HG03175 (cell line): Measurements from ENCODE around the gene L1TD1.
"Not testable (repeated sequence)": the region's sequence is repeated elsewhere in the genome, so short reads cannot be mapped to it uniquely, and the experiment has no call there.

Experiments used
- ATAC-seq: cut with Tn5 transposase; IDR thresholded peaks from one replicate; pipeline ENCODE4 v1.9.1; 2021; ENCODE audit warnings: mild to moderate bottlenecking, moderate library complexity; ENCODE audit not compliant: unreplicated experiment

L1TD1 gene, protein sequence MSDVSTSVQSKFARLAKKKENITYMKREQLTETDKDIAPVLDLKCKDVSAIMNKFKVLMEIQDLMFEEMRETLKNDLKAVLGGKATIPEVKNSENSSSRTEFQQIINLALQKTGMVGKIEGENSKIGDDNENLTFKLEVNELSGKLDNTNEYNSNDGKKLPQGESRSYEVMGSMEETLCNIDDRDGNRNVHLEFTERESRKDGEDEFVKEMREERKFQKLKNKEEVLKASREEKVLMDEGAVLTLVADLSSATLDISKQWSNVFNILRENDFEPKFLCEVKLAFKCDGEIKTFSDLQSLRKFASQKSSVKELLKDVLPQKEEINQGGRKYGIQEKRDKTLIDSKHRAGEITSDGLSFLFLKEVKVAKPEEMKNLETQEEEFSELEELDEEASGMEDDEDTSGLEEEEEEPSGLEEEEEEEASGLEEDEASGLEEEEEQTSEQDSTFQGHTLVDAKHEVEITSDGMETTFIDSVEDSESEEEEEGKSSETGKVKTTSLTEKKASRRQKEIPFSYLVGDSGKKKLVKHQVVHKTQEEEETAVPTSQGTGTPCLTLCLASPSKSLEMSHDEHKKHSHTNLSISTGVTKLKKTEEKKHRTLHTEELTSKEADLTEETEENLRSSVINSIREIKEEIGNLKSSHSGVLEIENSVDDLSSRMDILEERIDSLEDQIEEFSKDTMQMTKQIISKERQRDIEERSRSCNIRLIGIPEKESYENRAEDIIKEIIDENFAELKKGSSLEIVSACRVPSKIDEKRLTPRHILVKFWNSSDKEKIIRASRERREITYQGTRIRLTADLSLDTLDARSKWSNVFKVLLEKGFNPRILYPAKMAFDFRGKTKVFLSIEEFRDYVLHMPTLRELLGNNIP

GRCh38 chr1:62194651-62195544 lies at the start of gene L1TD1:
Gene L1TD1 (plus strand): TSS chr1:62194849. CDS start chr1:62206629, 11,780 bp downstream.
- no peak for ATAC-seq

DNA sequence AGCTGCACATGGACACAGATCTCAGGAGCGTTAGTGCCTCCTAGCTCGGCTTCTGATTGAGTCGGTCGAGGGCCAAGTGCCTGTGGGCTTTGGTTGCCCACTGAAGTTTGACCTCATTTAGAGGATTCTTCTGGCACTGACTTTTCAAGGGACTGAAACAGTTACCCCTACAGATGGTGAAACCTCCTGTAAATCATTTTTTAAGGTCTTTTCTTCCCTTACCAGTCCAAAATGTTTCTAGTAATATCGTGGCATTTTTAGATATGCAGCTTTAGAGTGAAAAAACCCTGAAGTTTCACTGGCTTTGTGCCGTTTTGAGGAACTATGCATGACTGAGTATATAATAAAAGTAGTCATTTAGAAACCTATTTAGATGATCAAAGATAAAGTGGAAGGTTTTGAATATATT lies 34.7 kb upstream of the L1TD1 start:
- peak; percentile 87 for ATAC-seq

DNA sequence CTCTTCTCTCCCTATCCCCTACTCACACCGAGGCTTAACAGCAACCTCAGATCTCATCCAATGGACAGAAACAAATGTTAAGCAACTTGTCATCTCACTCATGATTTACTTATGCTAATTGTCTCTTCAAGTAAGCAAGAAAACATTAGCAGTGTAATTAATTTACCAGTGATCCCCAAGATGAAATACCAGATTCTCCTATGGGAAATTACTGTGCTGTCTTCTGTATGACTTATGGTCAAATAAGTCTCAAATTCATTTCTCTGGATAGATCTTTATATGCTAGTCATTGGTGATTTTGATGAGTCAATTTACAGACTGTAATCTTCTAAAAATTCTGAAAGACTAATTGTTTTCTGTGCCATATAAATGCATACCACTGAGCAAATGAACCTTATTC lies 32.9 kb upstream of the L1TD1 start:
- ATAC-seq: no peak

DNA sequence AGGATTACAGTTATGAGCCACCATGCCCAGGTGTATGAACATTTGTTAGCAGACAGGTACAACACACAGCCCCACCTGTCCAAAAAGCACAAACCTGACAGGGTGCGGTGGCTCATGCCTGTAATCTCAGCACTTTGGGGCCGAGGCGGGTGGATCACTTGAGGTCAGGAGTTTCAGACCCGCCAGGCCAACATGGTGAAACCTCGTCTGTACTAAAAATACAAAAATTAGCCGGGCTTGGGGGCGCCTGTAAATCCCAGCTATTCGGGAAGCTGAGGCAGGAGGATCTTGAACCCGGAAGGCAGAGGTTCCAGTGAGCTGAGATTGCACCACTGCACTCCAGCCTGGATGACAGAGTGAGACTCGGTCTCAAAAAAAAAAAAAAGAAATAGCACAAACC lies 24.3 kb upstream of the L1TD1 start:
- ATAC-seq: not testable (repeated sequence)

- ATAC-seq: peak; percentile 56
Measured at GRCh38 chr1:62175568-62176179, 19.0 kb upstream of the L1TD1 start.

GRCh38 chr1:62176597-62177312 lies 17.9 kb upstream of the L1TD1 start:
- no peak for ATAC-seq

- ATAC-seq: no peak
Measured at GRCh38 chr1:62177621-62178020, 17.0 kb upstream of the L1TD1 start.

- ATAC-seq: no peak
Measured at GRCh38 chr1:62178372-62178771, 16.3 kb upstream of the L1TD1 start.

DNA sequence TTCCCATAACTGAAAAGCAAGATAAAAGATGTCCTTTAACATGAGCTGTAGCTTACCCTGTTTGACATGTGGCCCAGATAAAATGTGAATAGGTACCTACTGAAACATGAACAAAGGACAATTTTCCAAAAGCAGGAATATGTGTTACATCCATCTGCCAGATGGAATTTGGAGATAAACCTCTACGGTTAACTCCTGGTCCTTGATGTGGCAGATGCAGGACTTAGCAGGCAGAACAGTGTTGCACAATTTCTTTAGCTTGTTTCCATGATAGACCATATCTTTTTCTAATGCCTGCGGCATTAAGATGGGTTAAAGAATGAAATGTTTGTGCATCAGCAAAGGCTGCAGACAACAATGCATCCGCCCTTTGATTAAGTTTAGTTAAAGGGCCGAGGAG lies 14.6 kb upstream of the L1TD1 start:
- not testable (repeated sequence) for ATAC-seq

GRCh38 chr1:62180639-62181038 lies 14.0 kb upstream of the L1TD1 start:
- no peak for ATAC-seq

DNA sequence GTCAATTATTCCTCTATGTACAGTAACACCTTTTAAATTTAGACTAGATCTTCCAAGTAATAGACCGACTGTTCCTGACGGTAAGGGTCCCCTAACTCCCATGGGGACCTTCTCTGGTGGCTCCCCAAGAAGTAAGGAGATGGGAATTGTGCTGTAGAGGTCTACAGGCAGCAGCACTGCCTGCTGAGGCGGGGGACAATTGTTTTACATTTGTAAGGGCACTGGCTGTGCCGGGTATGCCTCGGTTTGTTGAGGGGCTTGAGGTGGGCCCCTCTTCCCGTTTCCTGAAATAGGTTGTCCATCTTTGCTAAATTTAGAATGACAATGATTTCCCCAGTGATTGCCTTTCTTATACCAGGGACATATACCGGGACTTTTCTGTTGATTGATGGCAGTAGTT lies 13.1 kb upstream of the L1TD1 start:
- no peak for ATAC-seq

GRCh38 chr1:62182157-62182556 lies 12.5 kb upstream of the L1TD1 start:
- not testable (repeated sequence) for ATAC-seq

DNA sequence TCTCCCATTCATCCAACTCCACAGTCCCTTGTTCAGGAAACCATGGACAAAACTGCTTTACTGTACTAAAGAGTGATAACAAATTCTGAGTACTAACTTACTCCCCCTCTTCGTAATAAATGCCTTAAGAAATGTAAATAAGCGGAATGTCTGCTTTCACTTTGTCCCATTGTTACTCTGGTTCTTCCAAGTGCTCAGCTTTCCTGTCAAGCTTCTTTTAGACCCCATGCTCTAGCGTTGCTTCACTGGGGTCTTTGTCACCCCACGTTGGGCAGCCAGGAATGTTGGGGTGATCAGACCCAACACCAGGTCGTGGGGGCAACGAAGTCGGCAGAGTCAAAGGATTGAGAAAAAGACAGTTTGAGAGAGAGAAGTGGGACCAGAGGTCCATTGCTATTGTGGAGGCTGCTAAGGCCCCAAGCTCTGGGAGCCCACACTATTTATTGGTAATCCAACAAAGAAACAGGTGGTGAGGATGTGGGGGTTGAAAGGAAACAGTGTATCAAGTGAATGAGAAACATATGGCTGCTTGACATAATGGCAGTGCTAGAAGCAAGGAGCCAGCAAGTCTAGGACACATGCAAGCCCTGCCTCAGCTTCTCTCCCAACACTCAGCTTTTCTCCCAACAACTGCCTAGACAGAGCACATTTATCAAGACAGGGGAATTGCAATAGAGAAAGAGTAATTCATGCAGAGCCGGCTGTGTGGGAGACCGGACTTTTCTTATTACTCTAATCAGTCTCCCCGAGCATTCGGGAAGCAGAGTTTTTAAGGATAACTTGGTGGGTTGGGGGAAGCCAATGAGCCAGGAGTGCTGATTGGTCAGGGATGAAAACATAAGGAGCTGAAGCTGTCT lies 11.3 kb upstream of the L1TD1 start:
- ATAC-seq: not testable (repeated sequence)

GRCh38 chr1:62184336-62184735 lies 10.3 kb upstream of the L1TD1 start:
- ATAC-seq: no peak

- not testable (repeated sequence) for ATAC-seq
Measured at GRCh38 chr1:62185233-62185632, 9.4 kb upstream of the L1TD1 start.

GRCh38 chr1:62185677-62186076 lies 9.0 kb upstream of the L1TD1 start:
- ATAC-seq: no peak

GRCh38 chr1:62187548-62187947 lies 7.1 kb upstream of the L1TD1 start:
- no peak for ATAC-seq

GRCh38 chr1:62188111-62188510 lies 6.5 kb upstream of the L1TD1 start:
- no peak for ATAC-seq
